ENCODE results near the gene BHMT2.

BHMT2 gene

DNA sequence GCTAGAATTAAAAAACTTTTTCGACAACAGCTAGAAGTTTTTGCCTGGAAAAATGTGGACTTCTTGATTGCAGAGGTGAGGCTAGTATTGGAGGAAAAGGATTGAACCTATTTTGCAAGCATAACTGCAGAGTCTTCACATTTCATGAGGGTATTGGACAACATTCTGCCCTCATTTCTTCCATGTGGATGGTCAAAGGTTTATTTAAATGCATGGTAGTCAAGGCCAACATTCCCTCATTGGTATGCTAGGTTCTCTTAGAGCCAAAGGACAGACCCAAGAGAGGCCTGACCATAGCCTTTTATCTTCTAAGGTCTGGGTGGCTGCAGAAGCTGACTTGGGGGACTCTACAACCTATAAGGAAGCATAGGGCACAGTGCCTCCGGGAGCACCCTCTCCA, 11.2 kb downstream of the BHMT2 start:
- peaks cover 6% of the 10 kb centered on the region for H3K9me3 Mint-ChIP-seq
- TF ChIP-seq, protein P1, sequence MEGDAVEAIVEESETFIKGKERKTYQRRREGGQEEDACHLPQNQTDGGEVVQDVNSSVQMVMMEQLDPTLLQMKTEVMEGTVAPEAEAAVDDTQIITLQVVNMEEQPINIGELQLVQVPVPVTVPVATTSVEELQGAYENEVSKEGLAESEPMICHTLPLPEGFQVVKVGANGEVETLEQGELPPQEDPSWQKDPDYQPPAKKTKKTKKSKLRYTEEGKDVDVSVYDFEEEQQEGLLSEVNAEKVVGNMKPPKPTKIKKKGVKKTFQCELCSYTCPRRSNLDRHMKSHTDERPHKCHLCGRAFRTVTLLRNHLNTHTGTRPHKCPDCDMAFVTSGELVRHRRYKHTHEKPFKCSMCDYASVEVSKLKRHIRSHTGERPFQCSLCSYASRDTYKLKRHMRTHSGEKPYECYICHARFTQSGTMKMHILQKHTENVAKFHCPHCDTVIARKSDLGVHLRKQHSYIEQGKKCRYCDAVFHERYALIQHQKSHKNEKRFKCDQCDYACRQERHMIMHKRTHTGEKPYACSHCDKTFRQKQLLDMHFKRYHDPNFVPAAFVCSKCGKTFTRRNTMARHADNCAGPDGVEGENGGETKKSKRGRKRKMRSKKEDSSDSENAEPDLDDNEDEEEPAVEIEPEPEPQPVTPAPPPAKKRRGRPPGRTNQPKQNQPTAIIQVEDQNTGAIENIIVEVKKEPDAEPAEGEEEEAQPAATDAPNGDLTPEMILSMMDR (IDR thresholded peaks at IDR 0.05), result no peak
- H3K36me3 Mint-ChIP-seq (ENCODE audit: low read depth), result no peaks in the 10 kb centered on the region

DNA sequence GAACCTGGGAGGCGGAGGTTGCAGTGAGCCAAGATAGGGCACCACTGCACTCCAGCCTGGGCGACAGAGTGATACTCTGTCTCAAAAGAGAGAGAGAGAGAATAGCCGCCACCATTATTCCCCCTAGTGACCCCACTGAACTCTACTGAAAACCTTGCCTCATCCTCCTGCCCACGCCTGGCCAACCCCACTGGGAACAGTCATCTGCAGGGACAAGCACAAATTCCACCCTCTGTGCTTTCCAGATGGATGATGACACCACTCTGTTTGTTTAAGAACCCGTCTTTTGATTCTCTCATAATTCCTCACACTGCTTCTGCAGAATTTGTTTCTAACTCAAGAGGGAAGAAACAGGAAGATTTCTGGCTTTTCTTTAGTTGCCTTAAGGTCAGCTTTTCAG, 12.2 kb downstream of the BHMT2 start:
- TF ChIP-seq, protein P1 (IDR thresholded peaks at IDR 0.05), result no peak
- peaks cover 15% of the 10 kb centered on the region for H3K4me1 Mint-ChIP-seq
- H3K4me3 Mint-ChIP-seq, result no peak overlapping the region
- peaks cover 8% of the 10 kb centered on the region for H3K27me3 Mint-ChIP-seq (ENCODE audit: low read depth, poor library complexity)
- H3K27ac Mint-ChIP-seq, result no peak overlapping the region
- no peaks in the 10 kb centered on the region for H3K36me3 Mint-ChIP-seq (ENCODE audit: low read depth)
- H3K9me3 Mint-ChIP-seq, result no peaks in the 10 kb centered on the region
- DNase-seq, result no peak

More for the DNA sequence above, 11.2 kb downstream of the BHMT2 start:
- peaks cover 8% of the 10 kb centered on the region for H3K27me3 Mint-ChIP-seq (ENCODE audit: low read depth, poor library complexity)
- DNase-seq, result no peak
- H3K27ac Mint-ChIP-seq, result no peak overlapping the region
- H3K4me1 Mint-ChIP-seq, result peaks cover 15% of the 10 kb centered on the region
- H3K4me3 Mint-ChIP-seq, result no peak overlapping the region

DNA sequence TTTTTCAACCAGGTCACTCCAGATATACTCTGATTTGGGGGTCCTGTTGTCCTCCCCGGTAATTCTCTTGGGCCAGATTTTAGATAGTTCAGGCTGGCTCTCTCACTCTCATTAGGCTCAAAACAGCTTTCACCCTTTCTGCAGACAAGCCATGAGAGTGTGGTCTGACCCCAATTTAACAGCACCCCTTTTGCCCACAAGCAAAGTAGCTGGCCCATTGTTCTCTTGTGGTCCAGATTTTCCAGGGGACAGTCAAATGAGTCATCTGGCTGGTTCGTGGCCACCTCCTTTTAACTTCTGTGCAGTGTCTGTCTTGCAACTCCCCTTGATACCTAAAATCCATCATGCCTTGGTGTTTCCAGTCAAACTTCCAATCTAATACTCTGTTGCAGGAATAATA, 16.5 kb downstream of the BHMT2 start:
- no peaks in the 10 kb centered on the region for H3K4me1 Mint-ChIP-seq

DNA sequence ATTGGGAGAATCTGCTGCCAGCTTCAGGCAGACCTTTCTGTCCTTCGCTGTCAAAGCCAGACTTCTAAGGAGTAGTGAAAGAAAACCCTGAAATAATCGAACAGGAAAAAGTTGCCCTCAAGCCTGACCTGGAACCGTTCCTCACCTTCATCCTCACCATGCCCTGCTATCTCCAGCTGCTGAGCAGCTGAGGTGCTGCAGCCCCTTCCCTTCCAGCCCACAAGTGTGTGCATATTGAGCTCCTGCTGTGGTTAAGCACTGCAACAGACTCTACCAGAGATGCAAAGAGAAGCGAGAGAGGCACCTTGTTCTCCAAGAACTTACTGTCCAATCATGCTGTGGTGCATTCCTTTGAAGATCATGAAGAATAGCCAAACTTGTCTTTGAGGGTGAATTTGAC, 18.9 kb downstream of the BHMT2 start:
- no peaks in the 10 kb centered on the region for H3K36me3 Mint-ChIP-seq (ENCODE audit: low read depth)

More for the DNA sequence above, 16.5 kb downstream of the BHMT2 start:
- Mint-ChIP-seq H3K4me3 (no peak overlapping the region), H3K9me3 (no peaks in the 10 kb centered on the region), H3K27ac (no peak overlapping the region), H3K36me3 (ENCODE audit: low read depth) (no peaks in the 10 kb centered on the region), H3K27me3 (ENCODE audit: low read depth, poor library complexity) (peaks cover 10% of the 10 kb centered on the region)
- TF ChIP-seq, protein P1 (IDR thresholded peaks at IDR 0.05), result no peak
- DNase-seq, result no peak

DNA sequence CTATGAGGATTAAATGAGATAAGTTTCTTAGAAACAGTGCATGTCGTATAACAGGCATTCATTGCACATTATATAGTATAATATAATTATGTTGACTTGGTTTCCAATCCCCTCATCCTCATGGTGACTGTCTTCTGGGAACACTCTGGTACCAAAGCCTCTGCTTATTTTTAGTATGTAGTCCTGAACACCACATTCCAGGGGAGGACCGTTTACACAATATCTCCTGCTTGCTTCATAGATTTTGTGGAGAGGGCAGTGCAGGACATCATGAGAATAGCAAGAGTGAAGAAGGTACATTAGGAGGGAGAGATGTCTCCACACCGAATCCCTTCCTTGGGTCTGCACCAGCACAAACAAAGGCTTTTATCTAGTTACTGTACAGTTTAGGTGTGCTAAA, 21.5 kb downstream of the BHMT2 start:
- Mint-ChIP-seq H3K9me3 (peaks cover 5% of the 10 kb centered on the region), H3K36me3 (ENCODE audit: low read depth) (no peaks in the 10 kb centered on the region), H3K4me1 (no peaks in the 10 kb centered on the region), H3K4me3 (no peak overlapping the region), H3K27ac (no peak overlapping the region), H3K27me3 (ENCODE audit: low read depth, poor library complexity) (peaks cover 14% of the 10 kb centered on the region)
- TF ChIP-seq, protein P1 (IDR thresholded peaks at IDR 0.05), result no peak
- no peak for DNase-seq

More for the DNA sequence above, 18.9 kb downstream of the BHMT2 start:
- H3K27ac Mint-ChIP-seq, result no peak overlapping the region
- H3K4me3 Mint-ChIP-seq, result no peak overlapping the region
- H3K27me3 Mint-ChIP-seq (ENCODE audit: low read depth, poor library complexity), result peaks cover 14% of the 10 kb centered on the region
- TF ChIP-seq, protein P1 (IDR thresholded peaks at IDR 0.05), result no peak
- no peaks in the 10 kb centered on the region for H3K4me1 Mint-ChIP-seq
- DNase-seq, result no peak
- no peaks in the 10 kb centered on the region for H3K9me3 Mint-ChIP-seq

DNA sequence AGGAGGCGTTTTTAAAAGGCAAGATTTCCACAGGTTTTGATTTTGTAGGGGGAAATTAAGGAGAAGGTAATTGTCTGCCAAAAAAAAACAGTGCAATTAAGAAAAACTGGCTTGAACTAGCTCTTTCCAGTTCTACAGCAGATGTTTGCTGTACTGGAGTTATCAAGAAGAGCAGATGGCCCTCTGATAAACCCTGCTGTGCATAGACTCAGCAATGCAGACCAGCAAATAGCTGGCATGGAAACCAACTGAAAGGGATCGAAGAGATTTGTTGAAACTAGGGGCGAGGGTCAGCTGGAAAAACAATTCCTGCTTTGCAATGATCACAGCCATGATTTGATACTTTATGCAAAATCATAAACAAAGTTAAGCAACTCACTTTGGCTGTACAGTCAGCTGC, 24.2 kb downstream of the BHMT2 start:
- Mint-ChIP-seq H3K4me3 (no peak overlapping the region), H3K27ac (no peak overlapping the region), H3K9me3 (peaks cover 5% of the 10 kb centered on the region), H3K27me3 (ENCODE audit: low read depth, poor library complexity) (peaks cover 14% of the 10 kb centered on the region), H3K36me3 (ENCODE audit: low read depth) (no peaks in the 10 kb centered on the region), H3K4me1 (no peaks in the 10 kb centered on the region)
- DNase-seq, result no peak
- TF ChIP-seq, protein P1 (IDR thresholded peaks at IDR 0.05), result no peak
